ENCODE results near the gene POLA2.

POLA2 gene

GRCh38 chr11:65287601-65288000, 25.8 kb downstream of the POLA2 start:
- DNase-seq (ENCODE audit: low spot score): no peak

GRCh38 chr11:65288706-65289536, 27.2 kb downstream of the POLA2 start:
- no peak for DNase-seq (ENCODE audit: low spot score)

- DNase-seq (ENCODE audit: low spot score): no peak
These were observed 28.8 kb downstream of the POLA2 start for GRCh38 chr11:65290448-65291165.

- DNase-seq (ENCODE audit: low spot score): no peak
These were observed 29.9 kb downstream of the POLA2 start for GRCh38 chr11:65291613-65292012.

- DNase-seq (ENCODE audit: low spot score): no peak
These were observed 31.1 kb downstream of the POLA2 start for GRCh38 chr11:65292890-65293289.

- DNase-seq (ENCODE audit: low spot score): no peak
These were observed 32.2 kb downstream of the POLA2 start for GRCh38 chr11:65293909-65294381.

- no peak for DNase-seq (ENCODE audit: low spot score)
These were observed 33.2 kb downstream of the POLA2 start for GRCh38 chr11:65295001-65295400.

- no peak for DNase-seq (ENCODE audit: low spot score)
These were observed 34.0 kb downstream of the POLA2 start for GRCh38 chr11:65295571-65296341.

GRCh38 chr11:65297026-65297672, 35.4 kb downstream of the POLA2 start:
- DNase-seq (ENCODE audit: low spot score): no peak

GRCh38 chr11:65298131-65298535, 36.4 kb downstream of the POLA2 start:
- DNase-seq (ENCODE audit: low spot score): no peak

GRCh38 chr11:65298655-65299179, 37.0 kb downstream of the POLA2 start:
- DNase-seq (ENCODE audit: low spot score): no peak

GRCh38 chr11:65300621-65301275, 39.0 kb downstream of the POLA2 start:
- no peak for DNase-seq (ENCODE audit: low spot score)

- DNase-seq (ENCODE audit: low spot score): no peak
These were observed 39.9 kb downstream of the POLA2 start for GRCh38 chr11:65301491-65302329.

- no peak for DNase-seq (ENCODE audit: low spot score)
These were observed 41.8 kb downstream of the POLA2 start for GRCh38 chr11:65303555-65303954.

GRCh38 chr11:65304110-65304509, 42.3 kb downstream of the POLA2 start:
- DNase-seq (ENCODE audit: low spot score): no peak

- no peak for DNase-seq (ENCODE audit: low spot score)
These were observed 42.9 kb downstream of the POLA2 start for GRCh38 chr11:65304613-65305012.

- peak; percentile 33 for DNase-seq (ENCODE audit: low spot score)
These were observed 43.9 kb downstream of the POLA2 start for GRCh38 chr11:65305501-65306268.

GRCh38 chr11:65307298-65308229, 45.8 kb downstream of the POLA2 start:
- peak; percentile 39 for DNase-seq (ENCODE audit: low spot score)
